ENCODE data around the gene GRB10.

GRB10 gene

GRCh38 chr7:50667789-50668226 is 114.9 kb downstream of the GRB10 start:
- no peak for DNase-seq (ENCODE audit: low read depth)

- no peak for DNase-seq (ENCODE audit: low read depth)
Observed at GRCh38 chr7:50667338-50667737, 115.4 kb downstream of the GRB10 start.

GRCh38 chr7:50666124-50666496 is 116.6 kb downstream of the GRB10 start:
- no peak for DNase-seq (ENCODE audit: low read depth)

GRCh38 chr7:50665403-50666123 is 117.1 kb downstream of the GRB10 start:
- no peak for DNase-seq (ENCODE audit: low read depth)

GRCh38 chr7:50664937-50665336 is 117.8 kb downstream of the GRB10 start:
- DNase-seq (ENCODE audit: low read depth): no peak

GRCh38 chr7:50664461-50664922 is 118.2 kb downstream of the GRB10 start:
- DNase-seq (ENCODE audit: low read depth): no peak

GRCh38 chr7:50663396-50664102 is 119.1 kb downstream of the GRB10 start:
- no peak for DNase-seq (ENCODE audit: low read depth)

GRCh38 chr7:50662996-50663395 is 119.7 kb downstream of the GRB10 start:
- no peak for DNase-seq (ENCODE audit: low read depth)

- DNase-seq (ENCODE audit: low read depth): no peak
Observed at GRCh38 chr7:50662041-50662694, 120.5 kb downstream of the GRB10 start.

GRCh38 chr7:50661345-50662040 is 121.2 kb downstream of the GRB10 start:
- no peak for DNase-seq (ENCODE audit: low read depth)

GRCh38 chr7:50660830-50661175 is 121.9 kb downstream of the GRB10 start:
- DNase-seq (ENCODE audit: low read depth): no peak

GRCh38 chr7:50660040-50660829 is 122.5 kb downstream of the GRB10 start:
- DNase-seq (ENCODE audit: low read depth): no peak

GRCh38 chr7:50659329-50659965 is 123.2 kb downstream of the GRB10 start:
- DNase-seq (ENCODE audit: low read depth): no peak

- no peak for DNase-seq (ENCODE audit: low read depth)
Observed at GRCh38 chr7:50658696-50659095, 124.0 kb downstream of the GRB10 start.

GRCh38 chr7:50657912-50658311 is 124.8 kb downstream of the GRB10 start:
- DNase-seq (ENCODE audit: low read depth): no peak

GRCh38 chr7:50657341-50657873 is 125.3 kb downstream of the GRB10 start:
- no peak for DNase-seq (ENCODE audit: low read depth)

GRCh38 chr7:50656141-50656895 is 126.4 kb downstream of the GRB10 start:
- no peak for DNase-seq (ENCODE audit: low read depth)

- no peak for DNase-seq (ENCODE audit: low read depth)
Observed at GRCh38 chr7:50655490-50655889, 127.2 kb downstream of the GRB10 start.

GRCh38 chr7:50655020-50655419 is 127.7 kb downstream of the GRB10 start:
- DNase-seq (ENCODE audit: low read depth): no peak

GRCh38 chr7:50653981-50654425 is 128.7 kb downstream of the GRB10 start:
- DNase-seq (ENCODE audit: low read depth): no peak
